Measurements from ENCODE around the gene OR2AT4. TPM values are rescaled to one million over a fixed set of nuclear protein-coding genes. Genes with fewer than 3 reads are reported as not detected.

Gene OR2AT4
- total and polyA plus RNA-seq, 10 donors: not detected

- Histone ChIP-seq H3K27ac (no peak overlapping the region), H3K4me3 (no peak overlapping the region), H3K4me1 (peaks cover 0 to 4% (median 0%) of the 10 kb centered on the region in 6 donors), H3K27me3 (replicated peaks in 1 of 7) (no peaks in the 10 kb centered on the region), H3K36me3 (no peaks in the 10 kb centered on the region), H3K9me3 (peaks cover 0 to 5% (median 0%) of the 10 kb centered on the region in 8 donors)
- no peak for DNase-seq
- intact Hi-C loops (cut with DNase I; ENCODE audit: low total_unique reads): no loop called here
- no peak for TF ChIP-seq CTCF (IDR thresholded peaks at IDR 0.05 in 8 of 11, conservative IDR thresholded peaks at IDR 0.05 in 3 of 11)
- no peak for TF ChIP-seq POLR2AphosphoS5 (IDR thresholded peaks at IDR 0.05)
- TF ChIP-seq POLR2A (IDR thresholded peaks at IDR 0.05): no peak
- 91 to 92% (median 91%) methylated on average over 10 to 11 of the region's 11 CpGs for WGBS, 5 donors
Measured at GRCh38 chr11:75040167-75040770, 56.4 kb downstream of the OR2AT4 start.

GRCh38 chr11:75035911-75036565 lies 60.6 kb downstream of the OR2AT4 start:
- peaks cover 0 to 10% (median 0%) of the 10 kb centered on the region in 6 donors for H3K4me1 ChIP-seq
- H3K27me3 ChIP-seq (replicated peaks in 1 of 7): no peaks in the 10 kb centered on the region
- H3K4me3 ChIP-seq: no peak overlapping the region
- intact Hi-C loops (cut with DNase I; ENCODE audit: low total_unique reads): no loop called here
- DNase-seq: no peak
- TF ChIP-seq POLR2AphosphoS5 (IDR thresholded peaks at IDR 0.05) (no peak), POLR2A (IDR thresholded peaks at IDR 0.05) (no peak), CTCF (IDR thresholded peaks at IDR 0.05 in 8 of 11, conservative IDR thresholded peaks at IDR 0.05 in 3 of 11) (no peak)
- peak overlapping the region in 1 of 8 donors; percentile 14 for H3K27ac ChIP-seq
- 70 to 77% (median 73%) methylated on average over 3 of the region's 3 CpGs for WGBS, 5 donors
- H3K36me3 ChIP-seq: no peaks in the 10 kb centered on the region
- H3K9me3 ChIP-seq: peaks cover 0 to 5% (median 0%) of the 10 kb centered on the region in 8 donors

- no peak for DNase-seq
- TF ChIP-seq POLR2AphosphoS5 (IDR thresholded peaks at IDR 0.05): no peak
- TF ChIP-seq CTCF (IDR thresholded peaks at IDR 0.05 in 8 of 11, conservative IDR thresholded peaks at IDR 0.05 in 3 of 11): no peak
- no peak for TF ChIP-seq POLR2A (IDR thresholded peaks at IDR 0.05)
- Histone ChIP-seq H3K9me3 (no peaks in the 10 kb centered on the region), H3K4me3 (no peak overlapping the region), H3K27ac (no peak overlapping the region), H3K27me3 (replicated peaks in 1 of 7) (no peaks in the 10 kb centered on the region), H3K4me1 (peaks cover 0 to 10% (median 0%) of the 10 kb centered on the region in 6 donors), H3K36me3 (no peaks in the 10 kb centered on the region)
- intact Hi-C loops (cut with DNase I; ENCODE audit: low total_unique reads): no loop called here
- WGBS, 5 donors: 79 to 86% (median 82%) methylated on average over 5 of the region's 5 CpGs
Measured at GRCh38 chr11:75035256-75035655, 61.4 kb downstream of the OR2AT4 start.

DNA sequence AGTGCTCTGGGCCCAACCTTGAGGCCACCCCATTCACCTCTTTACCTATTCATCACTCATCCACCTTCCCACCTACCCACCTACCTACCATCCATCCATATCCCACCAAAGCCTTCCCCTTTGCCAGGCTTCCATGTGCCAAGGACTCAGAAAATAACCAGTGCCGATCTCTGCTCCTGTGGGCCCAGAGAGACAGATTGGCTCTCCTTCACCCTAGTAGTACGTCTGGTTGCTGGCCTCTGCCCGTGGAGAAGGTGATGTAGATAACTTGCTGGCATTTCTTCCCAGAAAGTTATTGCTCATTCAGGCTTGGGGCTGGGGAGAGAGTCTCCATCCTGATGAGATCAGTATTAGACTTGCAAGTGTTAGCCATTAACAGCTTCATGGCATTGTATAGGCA lies 62.8 kb downstream of the OR2AT4 start:
- Histone ChIP-seq H3K4me1 (peaks cover 0 to 10% (median 0%) of the 10 kb centered on the region in 6 donors), H3K27me3 (replicated peaks in 1 of 7) (no peaks in the 10 kb centered on the region), H3K9me3 (no peaks in the 10 kb centered on the region), H3K4me3 (no peak overlapping the region), H3K36me3 (no peaks in the 10 kb centered on the region), H3K27ac (no peak overlapping the region)
- intact Hi-C loops (cut with DNase I; ENCODE audit: low total_unique reads): loop anchor here (5.0 kb wide), 1 partner anchor 107 kb away; no protein-coding TSS in a partner anchor
- 92 to 99% (median 95%) methylated on average over 3 of the region's 3 CpGs for WGBS, 5 donors
- DNase-seq: no peak
- TF ChIP-seq CTCF (IDR thresholded peaks at IDR 0.05 in 8 of 11, conservative IDR thresholded peaks at IDR 0.05 in 3 of 11): no peak
- no peak for TF ChIP-seq POLR2A (IDR thresholded peaks at IDR 0.05)
- no peak for TF ChIP-seq POLR2AphosphoS5 (IDR thresholded peaks at IDR 0.05)
